Measurements from ENCODE around the gene ADAD1.

ADAD1 gene

DNA sequence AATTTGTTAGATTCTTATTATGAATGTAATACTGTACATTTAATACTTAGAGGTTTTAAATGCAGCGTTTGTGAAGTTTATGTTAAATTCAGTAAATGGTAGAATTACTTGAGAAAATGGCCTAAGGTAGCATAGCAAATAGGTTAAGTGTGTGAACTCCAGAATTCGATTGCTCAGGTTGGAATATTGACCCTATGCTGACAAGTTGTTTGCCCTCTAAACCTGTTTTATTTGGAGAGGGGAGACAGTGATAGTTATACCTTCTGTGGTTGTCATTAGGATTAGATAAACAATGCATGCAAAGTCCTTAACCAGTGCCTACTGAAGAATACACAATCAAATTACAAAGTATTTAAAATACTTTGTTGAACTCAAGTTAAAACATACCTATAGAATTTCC lies 5.4 kb downstream of the ADAD1 start:
- no peak for TF ChIP-seq CTCF (conservative IDR thresholded peaks at IDR 0.05; ENCODE audit: low read depth, low read length)
- H3K4me3 ChIP-seq (ENCODE audit: low read length): no peak overlapping the region
- no peak for DNase-seq (ENCODE audit: low read depth)

DNA sequence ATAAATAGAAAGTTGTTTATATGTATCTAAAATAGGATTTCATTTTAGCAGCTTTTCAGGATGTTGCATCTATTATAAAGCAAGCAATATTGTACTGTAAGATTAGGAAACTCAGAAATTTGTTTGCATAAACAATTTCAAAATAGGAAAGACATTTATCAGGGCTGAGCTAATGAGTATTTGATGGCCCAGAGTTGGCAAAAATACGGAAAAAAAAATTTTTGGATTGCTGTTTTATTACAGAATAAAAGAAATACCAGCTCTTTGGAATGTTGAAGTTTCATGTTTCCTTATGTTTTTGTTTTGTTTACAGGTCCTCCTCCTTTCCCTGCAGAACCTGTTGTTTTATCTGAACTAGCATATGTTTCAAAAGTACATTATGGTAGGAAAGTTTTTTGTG lies 14.5 kb downstream of the ADAD1 start:
- H3K4me3 ChIP-seq (ENCODE audit: low read length): no peak overlapping the region
- no peak for TF ChIP-seq CTCF (conservative IDR thresholded peaks at IDR 0.05; ENCODE audit: low read depth, low read length)
- DNase-seq (ENCODE audit: low read depth): no peak

DNA sequence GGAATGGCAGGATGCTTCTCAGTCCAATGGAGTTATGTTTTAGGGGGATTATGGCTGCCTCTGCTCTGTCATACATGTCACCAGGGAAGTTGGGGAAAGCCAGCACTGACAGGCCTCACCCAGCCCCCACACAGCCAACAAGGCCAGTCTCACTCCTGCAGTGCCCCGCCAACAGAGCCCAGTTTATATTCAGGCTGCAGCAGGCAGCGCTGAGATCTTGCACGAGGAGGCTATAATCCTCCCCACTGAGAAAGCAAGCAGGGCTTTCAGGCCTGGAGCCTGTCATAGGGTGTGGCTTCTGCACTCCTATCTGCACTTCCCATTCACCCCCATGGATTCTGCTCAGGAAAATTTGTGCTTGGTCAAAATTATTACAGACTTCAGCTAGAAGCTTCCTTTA lies 25.1 kb downstream of the ADAD1 start:
- H3K4me3 ChIP-seq (ENCODE audit: low read length): no peak overlapping the region
- no peak for DNase-seq (ENCODE audit: low read depth)
- no peak for TF ChIP-seq CTCF (conservative IDR thresholded peaks at IDR 0.05; ENCODE audit: low read depth, low read length)

DNA sequence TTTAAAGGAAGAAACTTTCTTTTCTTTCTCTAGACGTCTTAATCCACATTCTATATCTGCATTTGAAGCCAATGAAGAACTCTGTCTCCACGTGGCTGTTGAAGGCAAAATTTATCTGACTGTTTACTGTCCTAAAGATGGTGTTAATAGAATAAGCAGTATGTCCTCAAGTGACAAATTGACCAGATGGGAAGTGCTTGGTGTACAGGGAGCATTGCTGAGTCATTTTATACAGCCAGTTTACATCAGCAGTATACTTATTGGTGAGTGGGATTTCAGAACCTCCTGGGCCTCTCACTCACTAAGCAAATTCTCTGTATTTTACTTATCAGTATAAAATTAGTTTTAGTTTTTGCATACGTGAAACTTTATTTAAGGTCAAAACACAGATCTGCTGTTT lies 33.7 kb downstream of the ADAD1 start:
- no peak for DNase-seq (ENCODE audit: low read depth)
- no peak overlapping the region for H3K4me3 ChIP-seq (ENCODE audit: low read length)
- no peak for TF ChIP-seq CTCF (conservative IDR thresholded peaks at IDR 0.05; ENCODE audit: low read depth, low read length)

- no peak overlapping the region for H3K4me3 ChIP-seq (ENCODE audit: low read length)
- DNase-seq (ENCODE audit: low read depth): no peak
- no peak for TF ChIP-seq CTCF (conservative IDR thresholded peaks at IDR 0.05; ENCODE audit: low read depth, low read length)
Measured at GRCh38 chr4:122423246-122423645, 44.4 kb downstream of the ADAD1 start.

- H3K4me3 ChIP-seq (ENCODE audit: low read length): no peak overlapping the region
- TF ChIP-seq CTCF (conservative IDR thresholded peaks at IDR 0.05; ENCODE audit: low read depth, low read length): no peak
- no peak for DNase-seq (ENCODE audit: low read depth)
Measured at GRCh38 chr4:122431351-122431750, 52.5 kb downstream of the ADAD1 start.

DNA sequence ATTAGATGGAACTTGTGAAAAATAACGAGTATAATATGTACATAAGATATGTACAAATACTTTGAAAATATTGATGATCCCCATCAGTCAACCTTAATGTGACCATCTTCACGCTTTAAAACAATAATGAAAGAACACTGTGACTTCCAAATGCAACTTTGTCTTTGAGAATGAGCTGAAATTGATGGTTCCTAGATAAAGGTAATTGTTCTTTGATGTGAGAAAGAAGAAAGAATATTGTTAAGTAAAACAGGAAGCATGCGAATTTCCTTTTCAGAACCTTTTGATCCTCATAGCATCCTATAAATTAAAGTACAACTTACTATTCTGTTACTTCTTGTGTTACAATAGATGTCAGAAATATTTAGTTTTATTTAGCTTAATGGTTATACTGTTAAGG lies 55.5 kb downstream of the ADAD1 start:
- no peak for DNase-seq (ENCODE audit: low read depth)
- TF ChIP-seq CTCF (conservative IDR thresholded peaks at IDR 0.05; ENCODE audit: low read depth, low read length): no peak

More for the DNA sequence above, 55.5 kb downstream of the ADAD1 start:
- H3K4me3 ChIP-seq (ENCODE audit: low read length): no peak overlapping the region
